A549 treated with GW870086 at 1 μM for 4 hours (cell line): ENCODE measurements around the gene TMEM200C. TPM values are rescaled to one million over a fixed set of nuclear protein-coding genes. Genes with fewer than 3 reads are reported as not detected.

Experiments used
- total RNA-seq: library from RNA; stranded (reverse); fragments of 200-300 nt; extraction: Qiagen RNA extraction; gene quantifications from 5 replicates; pipeline ENCODE4 v1.2.3, GENCODE V29; 2022; ENCODE audit warnings: low read depth

TMEM200C gene
- not detected in 5 replicates for total RNA-seq

DNA sequence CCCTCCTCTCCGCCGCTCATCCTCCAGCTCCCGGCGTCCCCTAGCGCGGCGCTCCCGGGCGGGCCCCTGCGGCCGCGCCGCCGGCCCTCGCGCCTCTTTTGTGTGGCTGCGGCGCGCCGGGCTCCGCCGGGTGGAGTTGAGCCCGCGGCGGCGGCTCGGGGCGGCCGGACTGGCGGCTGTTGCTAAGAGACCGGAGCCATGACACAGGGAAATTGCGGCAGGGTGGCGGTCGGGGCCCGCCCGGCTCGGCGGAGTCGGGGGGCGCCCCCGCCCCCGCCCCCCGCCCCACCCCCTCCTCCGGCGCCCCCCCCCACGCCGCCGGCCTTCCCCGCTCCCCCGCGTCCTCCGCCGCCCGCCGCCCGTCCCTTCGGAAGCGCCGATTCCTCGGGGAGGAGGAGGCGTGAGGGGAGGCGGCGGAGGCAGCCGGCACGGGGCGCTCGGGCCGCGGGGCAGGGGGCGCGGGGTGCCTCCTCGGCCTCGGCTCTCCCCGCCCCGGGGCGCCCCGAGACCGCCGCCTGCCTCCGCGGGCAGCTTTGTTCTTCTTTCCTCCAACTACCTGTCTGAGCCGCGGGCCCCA, at the start of gene TMEM200C:
TSS of gene TMEM200C (minus strand) at position 224 of the 577 bp plus-strand sequence. CDS start 3,459 bp downstream, outside the sequence.

